ENCODE measurements around the gene TUBB2A. TPM values are rescaled to one million over a fixed set of nuclear protein-coding genes. Genes with fewer than 3 reads are reported as not detected.
A peak's percentile ranks its signal among the peaks of the same experiment; 100 is the strongest.
"Not testable (repeated sequence)": the region's sequence is repeated elsewhere in the genome, so short reads cannot be mapped to it uniquely, and the experiment has no call there.

Gene TUBB2A
- total RNA-seq, 1 experiment from 2014 or later: 70.2 TPM

GRCh38 chr6:3140201-3140600 is 17.1 kb downstream of the TUBB2A start:
- BruUV-seq (replicated peaks): no TSS peak
- ATAC-seq (no peak), DNase-seq (no peak)
- Histone ChIP-seq H3K4me1 (ENCODE audit: insufficient read depth, low read length) (peaks cover 21% of the 10 kb centered on the region), H3K27ac (ENCODE audit: low read length) (no peak overlapping the region), H3K9me2 (replicated peaks; ENCODE audit: low read length) (no peaks in the 10 kb centered on the region), H3K4me2 (ENCODE audit: low read length) (no peak overlapping the region), H3K9me3 (ENCODE audit: low read length) (no peaks in the 10 kb centered on the region), H4K20me1 (ENCODE audit: low read length) (no peaks in the 10 kb centered on the region), H3K9ac (ENCODE audit: low read length) (no peak overlapping the region), H3K36me3 (ENCODE audit: low read depth, low read length) (peaks cover 3% of the 10 kb centered on the region), H2AFZ (ENCODE audit: low read length) (no peak overlapping the region), H3K79me2 (ENCODE audit: low read length) (no peaks in the 10 kb centered on the region), H3K4me3 (ENCODE audit: low read length) (no peak overlapping the region), H3F3A (ENCODE audit: low read length, unreplicated experiment) (no peaks in the 10 kb centered on the region), H3K27me3 (ENCODE audit: low read length) (no peaks in the 10 kb centered on the region)
- intact Hi-C loops (cut with micrococcal nuclease): no loop called here
- TF ChIP-seq EZH2phosphoT487 (IDR thresholded peaks at IDR 0.05; ENCODE audit: borderline replicate concordance, low read length): no peak
- no peak for TF ChIP-seq EZH2 (IDR thresholded peaks at IDR 0.05; ENCODE audit: low read length, unreplicated experiment)
- TF ChIP-seq CTCF (conservative IDR thresholded peaks at IDR 0.05; ENCODE audit: low read depth, low read length): no peak
- CTCF ChIA-PET: no interaction called here
- POLR2A ChIA-PET (ENCODE audit: unreplicated experiment): interaction anchor here (0.5 kb wide), 1 partner anchor 1218 kb away, joined by 5 read pairs; no protein-coding TSS in a partner anchor

- intact Hi-C loops (cut with micrococcal nuclease): no loop called here
- H3K4me1 ChIP-seq (ENCODE audit: insufficient read depth, low read length): peaks cover 21% of the 10 kb centered on the region
- no peak overlapping the region for H3K27ac ChIP-seq (ENCODE audit: low read length)
- H4K20me1 ChIP-seq (ENCODE audit: low read length): no peaks in the 10 kb centered on the region
- ChIA-PET POLR2A (ENCODE audit: unreplicated experiment) (no interaction called here), CTCF (no interaction called here)
- no peak overlapping the region for H3K4me3 ChIP-seq (ENCODE audit: low read length)
- DNase-seq (peak; percentile 77), ATAC-seq (peak; percentile 99)
- no peaks in the 10 kb centered on the region for H3K9me2 ChIP-seq (replicated peaks; ENCODE audit: low read length)
- TF ChIP-seq EZH2phosphoT487 (IDR thresholded peaks at IDR 0.05; ENCODE audit: borderline replicate concordance, low read length) (no peak), CTCF (conservative IDR thresholded peaks at IDR 0.05; ENCODE audit: low read depth, low read length) (no peak)
- H2AFZ ChIP-seq (ENCODE audit: low read length): no peak overlapping the region
- H3K9me3 ChIP-seq (ENCODE audit: low read length): no peaks in the 10 kb centered on the region
- H3K4me2 ChIP-seq (ENCODE audit: low read length): 0 out of 2 replicates have a peak overlapping the region, but pooled peaks have one; percentile 11
- no peaks in the 10 kb centered on the region for H3K79me2 ChIP-seq (ENCODE audit: low read length)
- H3F3A ChIP-seq (ENCODE audit: low read length, unreplicated experiment): no peaks in the 10 kb centered on the region
- no peaks in the 10 kb centered on the region for H3K27me3 ChIP-seq (ENCODE audit: low read length)
- peaks cover 3% of the 10 kb centered on the region for H3K36me3 ChIP-seq (ENCODE audit: low read depth, low read length)
- H3K9ac ChIP-seq (ENCODE audit: low read length): no peak overlapping the region
- no TSS peak for BruUV-seq (replicated peaks)
Measured at GRCh38 chr6:3139090-3139903, 18.0 kb downstream of the TUBB2A start.

GRCh38 chr6:3138341-3138740 is 19.0 kb downstream of the TUBB2A start:
- Histone ChIP-seq H3K9me3 (ENCODE audit: low read length) (no peaks in the 10 kb centered on the region), H3F3A (ENCODE audit: low read length, unreplicated experiment) (no peaks in the 10 kb centered on the region), H3K9me2 (replicated peaks; ENCODE audit: low read length) (no peaks in the 10 kb centered on the region), H2AFZ (ENCODE audit: low read length) (no peak overlapping the region), H3K4me3 (ENCODE audit: low read length) (no peak overlapping the region), H3K27ac (ENCODE audit: low read length) (no peak overlapping the region), H3K9ac (ENCODE audit: low read length) (no peak overlapping the region), H4K20me1 (ENCODE audit: low read length) (no peaks in the 10 kb centered on the region), H3K4me2 (ENCODE audit: low read length) (0 out of 2 replicates have a peak overlapping the region, but pooled peaks have one; percentile 11), H3K79me2 (ENCODE audit: low read length) (no peaks in the 10 kb centered on the region), H3K27me3 (ENCODE audit: low read length) (no peaks in the 10 kb centered on the region), H3K4me1 (ENCODE audit: insufficient read depth, low read length) (peaks cover 21% of the 10 kb centered on the region), H3K36me3 (ENCODE audit: low read depth, low read length) (peaks cover 3% of the 10 kb centered on the region)
- POLR2A ChIA-PET (ENCODE audit: unreplicated experiment): interaction anchor here (0.9 kb wide), 1 partner anchor 19 kb away, joined by 7 read pairs; the partner anchor contains the start of gene TUBB2A
- ATAC-seq (no peak), DNase-seq (peak; percentile 38)
- CTCF ChIA-PET: no interaction called here
- intact Hi-C loops (cut with micrococcal nuclease): no loop called here
- TF ChIP-seq EZH2phosphoT487 (IDR thresholded peaks at IDR 0.05; ENCODE audit: borderline replicate concordance, low read length) (no peak), EZH2 (IDR thresholded peaks at IDR 0.05; ENCODE audit: low read length, unreplicated experiment) (no peak), CTCF (conservative IDR thresholded peaks at IDR 0.05; ENCODE audit: low read depth, low read length) (no peak)
- no TSS peak for BruUV-seq (replicated peaks)

- H3K4me3 ChIP-seq (ENCODE audit: low read length); H3K79me2 ChIP-seq (ENCODE audit: low read length); H4K20me1 ChIP-seq (ENCODE audit: low read length); H2AFZ ChIP-seq (ENCODE audit: low read length); H3K9me2 ChIP-seq (replicated peaks; ENCODE audit: low read length); H3K27me3 ChIP-seq (ENCODE audit: low read length); H3K36me3 ChIP-seq (ENCODE audit: low read depth, low read length); CTCF ChIA-PET; H3F3A ChIP-seq (ENCODE audit: low read length, unreplicated experiment); H3K9ac ChIP-seq (ENCODE audit: low read length); DNase-seq; BruUV-seq (replicated peaks); H3K4me2 ChIP-seq (ENCODE audit: low read length); ATAC-seq; H3K27ac ChIP-seq (ENCODE audit: low read length); intact Hi-C loops (cut with micrococcal nuclease); H3K9me3 ChIP-seq (ENCODE audit: low read length): not testable (repeated sequence)
- peaks cover 21% of the 10 kb centered on the region for H3K4me1 ChIP-seq (ENCODE audit: insufficient read depth, low read length)
- POLR2A ChIA-PET (ENCODE audit: unreplicated experiment): interaction anchor here (0.9 kb wide), 1 partner anchor 19 kb away, joined by 7 read pairs; the partner anchor contains the start of gene TUBB2A
Measured at GRCh38 chr6:3137873-3138272, 19.5 kb downstream of the TUBB2A start.
